GM12872 (cell line): ENCODE results near the gene HDGF.

Source experiments
- TF ChIP-seq, protein P1 (sequence below): IDR thresholded peaks from 3 replicates; pipeline ENCODE4 v1.5.1; 2011; ENCODE audit warnings: low read depth, mild to moderate bottlenecking, low read length, moderate library complexity; ENCODE audit not compliant: insufficient read depth

Gene HDGF

GRCh38 chr1:156742017-156742416, 9.5 kb downstream of the HDGF start:
- TF ChIP-seq, protein P1, sequence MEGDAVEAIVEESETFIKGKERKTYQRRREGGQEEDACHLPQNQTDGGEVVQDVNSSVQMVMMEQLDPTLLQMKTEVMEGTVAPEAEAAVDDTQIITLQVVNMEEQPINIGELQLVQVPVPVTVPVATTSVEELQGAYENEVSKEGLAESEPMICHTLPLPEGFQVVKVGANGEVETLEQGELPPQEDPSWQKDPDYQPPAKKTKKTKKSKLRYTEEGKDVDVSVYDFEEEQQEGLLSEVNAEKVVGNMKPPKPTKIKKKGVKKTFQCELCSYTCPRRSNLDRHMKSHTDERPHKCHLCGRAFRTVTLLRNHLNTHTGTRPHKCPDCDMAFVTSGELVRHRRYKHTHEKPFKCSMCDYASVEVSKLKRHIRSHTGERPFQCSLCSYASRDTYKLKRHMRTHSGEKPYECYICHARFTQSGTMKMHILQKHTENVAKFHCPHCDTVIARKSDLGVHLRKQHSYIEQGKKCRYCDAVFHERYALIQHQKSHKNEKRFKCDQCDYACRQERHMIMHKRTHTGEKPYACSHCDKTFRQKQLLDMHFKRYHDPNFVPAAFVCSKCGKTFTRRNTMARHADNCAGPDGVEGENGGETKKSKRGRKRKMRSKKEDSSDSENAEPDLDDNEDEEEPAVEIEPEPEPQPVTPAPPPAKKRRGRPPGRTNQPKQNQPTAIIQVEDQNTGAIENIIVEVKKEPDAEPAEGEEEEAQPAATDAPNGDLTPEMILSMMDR = no peak

- TF ChIP-seq, protein P1 = no peak
Observed at GRCh38 chr1:156741481-156741983, 9.9 kb downstream of the HDGF start.

DNA sequence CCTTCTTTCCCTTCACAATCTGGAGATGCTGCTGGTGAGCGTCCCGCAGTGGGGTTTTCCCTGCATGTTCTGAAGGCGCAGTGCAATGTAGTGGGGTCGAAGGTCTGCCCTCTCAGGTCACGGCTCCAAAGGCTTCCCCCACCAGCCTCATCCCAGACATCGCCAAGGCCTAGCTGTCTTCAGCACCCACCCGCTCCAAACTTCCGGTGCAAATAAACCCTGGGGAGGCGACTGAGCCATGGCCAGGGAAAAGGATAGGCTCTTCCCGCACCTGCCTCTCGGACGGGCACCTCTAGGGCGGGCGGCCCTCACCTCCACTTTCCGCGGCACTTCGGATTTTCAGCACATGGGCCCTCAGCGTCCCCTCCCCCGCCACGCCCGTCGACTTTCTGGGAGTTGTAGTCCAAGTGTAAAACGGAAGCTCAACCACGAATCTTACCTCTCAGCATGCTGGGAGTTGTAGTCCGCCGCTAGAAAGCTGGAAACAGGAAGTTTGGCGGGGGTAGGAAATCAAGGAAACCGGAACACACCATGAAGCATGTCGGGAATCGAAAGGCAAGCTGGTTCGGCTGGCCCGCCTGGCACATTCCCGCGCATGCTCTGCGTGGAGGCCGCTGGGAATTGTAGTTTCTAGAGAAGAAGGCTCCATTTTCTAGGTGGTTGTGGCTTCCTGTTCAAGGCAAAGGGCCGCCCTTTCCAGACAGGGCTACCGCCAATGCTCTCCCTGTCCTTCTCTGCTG, 10.6 kb downstream of the HDGF start, which contains the start of gene MRPL24:
Gene MRPL24 (minus strand): TSS at position 348 of the 740 bp plus-strand sequence. CDS start 2,384 bp downstream, outside the sequence.
- TF ChIP-seq, protein P1 = no peak

DNA sequence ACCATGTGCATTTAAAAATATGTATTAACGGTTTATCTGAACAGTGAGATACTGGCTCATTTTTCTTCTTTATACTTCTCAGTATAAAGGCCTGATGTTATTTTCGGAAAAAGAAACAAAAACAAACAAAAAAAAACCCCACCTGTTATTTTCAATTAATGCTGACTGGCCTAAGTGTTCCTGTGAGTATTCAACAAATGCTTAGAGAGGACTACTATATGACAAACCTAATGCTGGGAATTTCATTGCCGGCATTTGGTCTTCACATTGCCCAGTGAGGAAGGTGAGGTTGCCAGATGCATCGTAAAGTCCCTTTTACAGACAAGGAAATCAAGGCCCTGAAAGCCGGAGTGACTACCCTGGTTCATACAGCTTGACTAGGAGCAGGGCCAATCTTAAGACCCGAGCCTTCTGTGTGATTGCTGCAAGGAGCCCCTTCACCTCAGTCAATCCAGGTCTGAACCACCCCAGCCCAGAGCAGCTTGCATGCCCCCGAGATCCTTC, 11.2 kb downstream of the HDGF start:
- TF ChIP-seq, protein P1 = no peak

- TF ChIP-seq, protein P1 = no peak
Observed at GRCh38 chr1:156738916-156739315, 12.6 kb downstream of the HDGF start.

- TF ChIP-seq, protein P1 = no peak
Observed at GRCh38 chr1:156738407-156738806, 13.1 kb downstream of the HDGF start.

DNA sequence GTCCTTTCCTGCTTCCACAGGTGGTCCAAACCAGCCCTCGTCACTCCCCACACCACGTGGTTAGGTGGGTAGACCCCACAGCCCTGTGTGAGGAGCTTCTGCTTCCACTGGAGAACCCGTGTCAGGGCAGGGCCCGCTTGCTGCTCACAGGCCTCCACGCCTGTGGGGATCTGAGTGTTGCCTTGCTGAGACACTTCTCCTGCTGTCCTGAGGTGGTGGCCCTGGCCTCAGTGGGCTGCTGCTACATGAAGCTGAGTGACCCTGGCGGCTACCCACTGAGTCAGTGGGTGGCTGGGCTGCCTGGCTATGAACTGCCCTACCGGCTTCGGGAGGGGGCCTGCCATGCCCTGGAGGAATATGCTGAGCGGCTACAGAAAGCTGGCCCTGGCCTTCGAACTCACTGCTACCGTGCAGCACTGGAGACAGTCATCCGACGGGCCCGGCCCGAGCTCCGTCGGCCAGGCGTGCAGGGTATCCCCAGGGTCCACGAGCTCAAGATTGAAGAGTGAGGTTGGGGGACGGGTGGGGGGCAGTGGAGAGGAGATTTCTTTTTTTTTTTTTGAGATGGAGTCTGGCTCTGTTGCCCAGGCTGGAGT, 17.4 kb downstream of the HDGF start:
- TF ChIP-seq, protein P1 = no peak
